Fibroblast of skin of left biceps (primary cell): Measurements from ENCODE around the gene UPF2.
"Not testable (repeated sequence)": the region's sequence is repeated elsewhere in the genome, so short reads cannot be mapped to it uniquely, and the experiment has no call there.

Experiments used
- DNase-seq, 2 experiments: peaks; one replicate each; pipeline ENCODE4 v3.0.0-alpha.2; 2013; ENCODE audit warnings: low read depth in 2 of 2

UPF2 gene, protein sequence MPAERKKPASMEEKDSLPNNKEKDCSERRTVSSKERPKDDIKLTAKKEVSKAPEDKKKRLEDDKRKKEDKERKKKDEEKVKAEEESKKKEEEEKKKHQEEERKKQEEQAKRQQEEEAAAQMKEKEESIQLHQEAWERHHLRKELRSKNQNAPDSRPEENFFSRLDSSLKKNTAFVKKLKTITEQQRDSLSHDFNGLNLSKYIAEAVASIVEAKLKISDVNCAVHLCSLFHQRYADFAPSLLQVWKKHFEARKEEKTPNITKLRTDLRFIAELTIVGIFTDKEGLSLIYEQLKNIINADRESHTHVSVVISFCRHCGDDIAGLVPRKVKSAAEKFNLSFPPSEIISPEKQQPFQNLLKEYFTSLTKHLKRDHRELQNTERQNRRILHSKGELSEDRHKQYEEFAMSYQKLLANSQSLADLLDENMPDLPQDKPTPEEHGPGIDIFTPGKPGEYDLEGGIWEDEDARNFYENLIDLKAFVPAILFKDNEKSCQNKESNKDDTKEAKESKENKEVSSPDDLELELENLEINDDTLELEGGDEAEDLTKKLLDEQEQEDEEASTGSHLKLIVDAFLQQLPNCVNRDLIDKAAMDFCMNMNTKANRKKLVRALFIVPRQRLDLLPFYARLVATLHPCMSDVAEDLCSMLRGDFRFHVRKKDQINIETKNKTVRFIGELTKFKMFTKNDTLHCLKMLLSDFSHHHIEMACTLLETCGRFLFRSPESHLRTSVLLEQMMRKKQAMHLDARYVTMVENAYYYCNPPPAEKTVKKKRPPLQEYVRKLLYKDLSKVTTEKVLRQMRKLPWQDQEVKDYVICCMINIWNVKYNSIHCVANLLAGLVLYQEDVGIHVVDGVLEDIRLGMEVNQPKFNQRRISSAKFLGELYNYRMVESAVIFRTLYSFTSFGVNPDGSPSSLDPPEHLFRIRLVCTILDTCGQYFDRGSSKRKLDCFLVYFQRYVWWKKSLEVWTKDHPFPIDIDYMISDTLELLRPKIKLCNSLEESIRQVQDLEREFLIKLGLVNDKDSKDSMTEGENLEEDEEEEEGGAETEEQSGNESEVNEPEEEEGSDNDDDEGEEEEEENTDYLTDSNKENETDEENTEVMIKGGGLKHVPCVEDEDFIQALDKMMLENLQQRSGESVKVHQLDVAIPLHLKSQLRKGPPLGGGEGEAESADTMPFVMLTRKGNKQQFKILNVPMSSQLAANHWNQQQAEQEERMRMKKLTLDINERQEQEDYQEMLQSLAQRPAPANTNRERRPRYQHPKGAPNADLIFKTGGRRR

DNA sequence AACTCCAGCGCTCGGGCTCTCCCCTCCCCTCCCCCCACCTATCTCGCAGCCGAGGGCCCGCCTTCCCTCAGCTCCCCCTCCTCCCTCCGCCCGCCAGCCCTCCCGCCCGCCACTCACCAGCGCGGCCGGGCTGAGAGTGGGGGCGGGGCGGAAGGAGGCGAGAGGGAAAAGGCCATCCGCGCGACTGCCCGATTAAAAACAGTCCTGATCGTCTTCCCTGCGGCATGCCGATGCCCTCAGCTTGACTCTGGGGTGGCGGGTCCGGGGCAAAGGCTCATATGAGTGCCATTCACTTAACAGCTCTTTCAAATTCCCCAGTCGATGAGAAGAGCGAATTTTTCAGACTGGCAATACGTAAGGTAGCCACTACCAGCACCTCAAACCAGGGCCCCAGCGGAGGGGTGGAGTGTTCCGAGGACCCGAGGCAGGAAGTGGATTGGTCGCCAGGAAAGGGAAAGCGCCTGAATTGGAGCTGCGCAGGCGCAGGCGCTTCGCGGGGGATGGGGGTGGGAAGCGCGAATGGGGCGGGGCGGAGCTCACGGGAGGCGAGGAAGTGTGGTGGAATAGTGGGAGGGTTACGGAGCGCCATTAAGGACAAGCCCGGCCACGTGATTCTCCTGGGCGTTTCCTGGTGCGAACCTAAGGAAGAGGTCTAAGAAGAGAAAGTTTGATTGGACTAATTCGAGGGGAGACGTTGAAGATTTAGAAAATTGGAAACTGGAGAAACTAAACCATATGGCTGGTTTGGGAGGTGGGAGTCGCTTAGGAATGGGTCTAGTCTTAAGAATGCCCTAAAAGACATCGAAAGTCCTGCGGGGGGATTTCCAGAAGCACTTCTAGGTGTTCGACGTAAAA lies at the start of gene UPF2:
Gene UPF2 (minus strand): TSS at position 13 of the 855 bp plus-strand sequence. CDS start 7,386 bp downstream, outside the sequence.
- peak; percentile 98 for DNase-seq

DNA sequence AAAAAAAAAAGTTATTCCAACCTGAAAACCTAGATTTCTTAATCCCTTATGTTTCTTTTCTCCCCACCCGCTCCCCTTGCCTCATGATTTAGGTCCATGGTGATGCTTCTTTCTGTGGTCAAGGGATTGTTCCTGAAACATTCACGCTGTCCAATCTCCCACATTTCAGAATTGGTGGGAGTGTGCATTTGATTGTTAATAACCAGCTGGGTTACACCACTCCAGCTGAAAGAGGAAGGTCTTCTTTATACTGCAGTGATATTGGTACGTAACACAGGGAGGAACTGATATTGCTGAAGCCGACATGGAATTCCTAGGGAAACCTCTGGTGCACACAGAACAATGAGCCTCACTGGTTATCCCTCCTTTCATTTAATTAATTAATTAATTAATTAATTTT lies 48.8 kb upstream of the UPF2 start:
- no peak for DNase-seq

DNA sequence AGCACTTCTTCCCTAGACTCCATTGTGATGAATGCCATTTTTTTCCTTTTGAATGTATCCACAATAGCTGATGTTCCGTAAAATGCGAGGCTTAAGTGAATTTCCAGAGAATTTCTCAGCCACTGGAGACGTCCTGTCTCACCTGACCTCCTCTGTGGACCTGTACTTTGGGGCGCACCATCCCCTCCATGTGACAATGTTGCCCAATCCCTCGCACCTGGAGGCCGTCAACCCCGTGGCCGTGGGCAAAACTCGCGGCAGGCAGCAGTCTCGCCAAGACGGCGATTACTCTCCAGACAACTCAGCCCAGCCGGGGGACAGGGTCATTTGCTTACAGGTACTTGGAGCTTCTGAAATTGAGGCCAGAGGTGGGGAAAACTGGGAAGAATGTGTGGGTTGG lies 46.3 kb upstream of the UPF2 start:
- DNase-seq = no peak

DNA sequence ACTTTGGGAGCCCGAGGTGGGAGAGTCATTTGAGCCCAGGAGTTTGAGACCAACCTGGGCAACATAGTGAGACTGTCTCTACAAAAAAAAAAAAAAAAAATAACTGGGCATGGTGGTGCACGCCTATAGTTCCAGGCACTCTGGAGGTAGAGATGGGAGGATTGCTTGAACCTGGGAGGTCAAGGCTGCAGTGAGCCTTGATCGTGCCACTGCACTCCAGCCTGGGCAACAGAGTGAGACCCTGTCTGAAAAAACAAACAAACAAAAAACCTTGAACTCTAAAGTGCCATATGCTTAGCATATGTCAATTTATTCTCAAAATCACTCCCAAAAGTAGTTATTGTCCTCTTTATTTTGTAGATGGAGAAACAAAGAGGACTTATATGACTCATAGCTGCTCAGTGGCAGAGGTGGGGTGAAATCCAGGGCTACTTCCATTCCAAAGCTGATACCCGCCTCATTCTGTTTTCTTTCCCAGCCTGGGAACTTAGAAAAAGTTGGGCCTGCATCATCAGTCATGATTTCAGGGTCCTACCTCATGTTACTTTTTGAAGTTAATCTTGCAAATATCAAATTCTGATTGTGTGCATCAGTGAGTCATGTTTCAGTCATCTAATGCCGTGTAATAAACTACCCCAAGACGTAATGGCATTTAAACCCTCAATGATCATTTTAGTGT lies 39.4 kb upstream of the UPF2 start:
- DNase-seq = peak in 1 of 2 experiments; percentile 8

DNA sequence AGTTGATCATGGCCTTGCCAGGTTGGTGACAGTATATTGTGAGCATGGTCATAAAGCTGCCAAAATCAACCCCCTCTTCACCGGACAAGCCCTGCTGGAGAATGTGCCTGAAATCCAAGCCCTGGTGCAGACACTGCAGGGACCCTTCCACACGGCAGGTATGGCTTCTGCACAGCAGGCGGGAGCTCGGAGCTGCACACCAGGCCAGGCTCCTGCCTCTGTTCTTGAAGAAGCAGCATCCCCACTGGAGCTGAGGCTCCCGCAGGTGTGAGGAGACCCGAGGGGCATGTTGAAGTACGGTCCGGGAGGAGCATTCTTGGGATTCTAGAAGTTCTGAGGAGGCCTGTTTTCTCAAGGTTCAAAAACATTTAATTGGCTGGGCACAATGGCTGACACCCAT lies 38.9 kb upstream of the UPF2 start:
- no peak for DNase-seq

DNA sequence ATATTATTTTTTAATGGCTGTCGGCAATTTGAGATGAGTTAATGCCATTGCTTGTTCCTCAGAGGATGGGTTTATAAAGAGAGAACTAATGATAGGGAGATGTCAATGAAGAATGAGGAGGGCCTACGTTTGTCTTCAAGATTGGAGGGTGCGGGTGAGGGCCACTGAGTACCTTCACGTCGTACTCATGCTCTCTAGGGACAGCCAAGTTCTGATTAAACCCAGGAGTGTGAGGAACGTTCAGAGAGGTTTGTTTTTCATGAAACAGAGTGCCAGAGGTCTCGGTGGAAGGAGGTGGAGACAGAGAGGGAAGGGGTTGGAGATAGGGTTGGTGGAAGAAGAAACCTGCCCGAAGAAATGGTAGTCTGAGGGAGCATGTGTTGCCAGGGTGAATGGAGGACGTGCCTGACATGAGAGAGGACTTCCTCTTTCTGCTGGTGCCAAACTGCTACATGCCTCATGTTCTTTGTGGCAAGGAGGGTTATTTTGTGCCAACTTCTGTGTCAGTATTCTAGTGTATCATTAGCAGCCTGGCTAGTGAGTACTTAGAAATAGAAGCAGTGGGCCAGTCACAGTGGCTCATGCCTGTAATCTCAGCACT lies 35.1 kb upstream of the UPF2 start:
- DNase-seq = no peak

DNA sequence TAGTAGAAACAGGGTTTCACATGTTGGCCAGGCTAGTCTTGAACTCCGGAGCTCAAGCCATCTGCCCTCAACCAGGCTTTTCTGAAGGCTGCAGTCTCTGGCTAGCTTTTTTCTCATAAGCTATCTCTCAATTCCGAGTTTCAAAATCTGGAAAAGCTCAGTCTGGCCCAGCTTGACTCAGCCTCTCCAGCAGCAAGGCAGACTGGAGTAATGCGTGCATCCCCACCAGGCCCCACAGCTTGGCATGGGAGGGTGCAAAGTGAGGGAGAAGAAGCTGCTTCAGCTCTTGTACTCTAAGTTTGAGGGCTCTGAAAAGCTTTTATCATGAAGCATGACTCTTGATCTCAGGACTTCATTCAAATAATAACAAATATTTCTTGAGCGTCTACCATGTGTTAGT lies 30.9 kb upstream of the UPF2 start:
- DNase-seq = no peak

DNA sequence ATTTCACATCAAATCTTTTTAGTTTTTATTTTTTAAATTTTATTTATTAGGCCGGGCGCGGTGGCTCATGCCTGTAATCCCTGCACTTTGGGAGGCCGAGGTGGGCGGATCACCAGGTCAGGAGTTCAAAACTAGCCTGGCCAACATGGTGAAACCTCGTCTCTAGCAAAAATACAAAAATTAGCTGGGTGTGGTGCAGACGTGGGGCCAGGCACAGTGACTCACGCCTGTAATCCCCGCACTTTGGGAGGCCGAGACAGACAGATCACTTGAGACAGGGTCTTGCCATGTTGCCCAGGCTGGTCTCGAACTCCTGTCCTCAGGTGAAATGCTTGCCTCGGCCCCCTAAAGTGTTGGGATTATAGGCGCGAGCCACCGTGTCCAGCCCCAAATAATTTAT lies 28.8 kb upstream of the UPF2 start:
- DNase-seq = not testable (repeated sequence)

DNA sequence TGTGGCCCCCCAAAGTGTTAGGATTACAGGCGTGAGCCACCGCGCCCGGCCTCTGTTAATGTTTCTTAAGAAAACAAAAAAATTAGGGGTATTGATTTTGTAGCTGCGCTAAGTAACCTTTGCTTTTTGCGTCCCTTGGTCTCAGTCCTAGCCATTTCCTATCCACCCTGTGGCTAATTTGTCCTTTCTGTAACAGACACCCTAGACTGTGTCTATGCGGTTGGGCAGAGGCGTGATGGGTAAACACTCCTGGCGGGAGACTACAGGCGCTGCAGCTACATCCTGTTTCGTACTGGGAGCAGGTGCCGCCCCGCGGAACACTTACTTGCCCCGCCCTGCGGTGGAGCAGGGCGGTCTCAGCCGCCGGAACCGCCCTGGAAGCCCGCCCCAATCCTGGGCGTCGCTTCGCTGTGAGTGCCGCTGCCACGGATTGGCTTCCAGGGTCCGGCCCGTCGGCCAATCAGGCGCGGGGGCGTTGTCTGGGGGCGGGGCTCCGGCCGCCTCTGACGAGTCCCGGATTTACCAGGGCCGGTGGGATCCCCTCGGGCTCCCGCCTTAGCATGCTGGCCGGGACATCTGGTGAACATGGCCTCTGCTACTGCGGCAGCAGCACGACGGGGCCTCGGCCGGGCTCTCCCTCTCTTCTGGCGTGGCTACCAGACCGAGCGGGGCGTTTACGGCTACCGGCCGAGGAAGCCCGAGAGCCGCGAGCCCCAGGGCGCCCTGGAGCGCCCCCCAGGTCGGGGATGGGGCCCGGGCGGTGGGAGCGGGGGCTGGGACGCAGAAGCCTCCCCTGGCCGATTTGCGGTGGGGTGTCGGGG lies 26.1 kb upstream of the UPF2 start, which contains the start of gene DHTKD1:
Gene DHTKD1 (plus strand): TSS at position 506 of the 821 bp plus-strand sequence. CDS start 80 bp downstream, at position 586.
- DNase-seq = peak; percentile 92 to 93

DNA sequence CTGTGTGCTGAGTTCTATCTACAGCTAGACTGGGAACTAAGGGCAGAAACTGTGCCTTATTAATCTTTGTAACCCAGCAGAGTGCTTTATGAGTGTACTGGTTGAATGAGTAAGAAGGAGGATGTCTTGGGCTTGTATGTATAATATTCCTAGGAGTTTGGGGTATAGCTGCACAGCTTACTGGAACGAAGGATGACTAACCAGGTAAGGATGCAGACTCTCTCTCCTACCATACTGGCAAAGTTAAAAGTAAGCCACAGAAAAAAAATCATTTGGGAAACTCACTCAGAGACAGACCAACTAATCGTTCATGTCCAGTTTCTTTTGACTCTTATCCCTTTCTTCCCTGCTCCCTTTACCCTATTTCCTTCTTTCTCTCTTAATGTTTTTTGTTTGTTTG lies 24.7 kb upstream of the UPF2 start:
- DNase-seq = peak in 1 of 2 experiments; percentile 38

DNA sequence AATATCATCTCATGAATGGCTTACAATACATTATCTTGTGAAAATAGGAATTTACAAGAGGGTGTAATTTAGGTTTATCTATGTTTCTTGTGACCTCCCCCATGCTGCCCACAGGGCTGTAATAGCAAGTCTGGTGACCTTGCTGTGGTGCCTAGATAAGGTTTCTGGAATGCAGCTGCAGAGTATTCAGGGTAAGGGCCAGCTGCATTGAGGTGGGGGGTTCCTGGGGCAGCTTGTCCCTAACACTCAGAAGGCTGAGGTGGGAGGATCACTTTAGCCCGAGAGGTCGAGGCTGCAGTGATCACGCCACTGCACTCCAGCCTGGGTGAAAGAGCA lies 20.8 kb upstream of the UPF2 start:
- DNase-seq = no peak

DNA sequence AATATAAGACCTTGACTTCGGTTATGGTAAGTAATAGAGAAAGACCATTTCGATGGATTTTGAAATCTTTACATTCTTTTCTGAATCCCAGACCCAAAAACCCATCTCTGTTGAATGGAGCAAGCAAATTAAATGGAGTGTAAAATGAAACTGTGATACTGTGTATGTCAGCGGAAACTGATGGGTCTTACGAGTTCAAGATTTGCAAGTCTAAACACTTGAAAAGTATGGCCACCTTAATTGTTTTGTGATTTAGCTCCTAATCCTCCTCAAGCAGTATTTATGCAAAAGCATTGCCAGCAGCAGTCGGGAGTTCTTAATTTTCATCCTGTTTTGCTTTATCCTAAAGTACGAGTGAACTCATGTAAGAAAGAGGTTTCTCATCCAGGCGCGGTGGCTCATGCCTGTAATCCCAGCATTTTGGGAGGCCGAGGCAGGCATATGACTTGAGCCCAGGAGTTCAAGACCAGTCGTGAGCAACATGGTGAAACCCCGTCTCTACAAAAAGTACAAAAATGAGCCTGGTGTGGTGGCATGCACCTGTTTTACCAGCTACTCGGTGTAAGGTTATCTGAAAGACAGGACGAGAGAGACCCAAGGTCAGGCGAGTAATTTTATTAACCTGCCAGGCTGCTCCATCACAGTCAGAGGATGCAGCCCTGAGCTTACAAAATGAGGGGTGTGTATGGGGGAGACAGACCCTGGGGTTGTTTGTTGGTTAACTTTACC lies 20.3 kb upstream of the UPF2 start:
- no peak for DNase-seq

DNA sequence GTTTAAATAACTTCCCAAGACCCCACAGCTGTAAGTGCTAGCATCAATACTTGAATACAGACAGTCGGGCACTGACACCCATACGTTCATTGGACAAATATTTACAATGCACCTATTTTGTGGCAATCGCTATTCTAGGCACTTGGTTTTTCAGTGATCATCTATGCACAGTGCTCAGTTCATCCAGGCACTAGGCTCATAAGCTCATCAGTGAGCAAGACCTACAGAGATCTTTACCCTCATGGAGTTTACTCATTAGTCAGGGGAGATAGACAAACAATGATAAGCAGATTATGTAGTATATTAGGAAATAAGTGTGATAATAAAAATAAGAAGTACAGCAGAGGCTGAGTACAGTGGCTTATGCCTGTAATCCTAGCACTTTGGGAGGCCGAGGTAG lies 18.5 kb upstream of the UPF2 start:
- DNase-seq = no peak

DNA sequence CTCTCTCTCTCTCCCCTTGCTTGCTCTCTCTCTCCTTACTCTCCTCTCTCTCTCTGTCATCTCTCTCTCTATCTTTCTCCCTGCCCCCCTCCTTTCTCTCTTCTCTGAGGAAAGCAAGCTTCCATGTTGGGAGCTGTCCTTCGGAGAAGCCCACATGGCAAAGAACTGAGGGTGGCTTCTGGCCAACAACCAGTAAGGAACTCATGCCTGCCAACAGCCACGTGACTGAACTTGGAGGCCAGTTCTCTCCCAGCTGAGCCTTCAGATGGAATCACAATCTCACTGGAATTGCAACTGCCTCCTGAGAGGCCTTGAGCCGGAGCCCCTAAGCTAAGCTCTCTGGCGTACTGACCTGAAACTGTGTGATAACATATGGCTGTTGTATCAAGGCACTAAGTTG lies 14.1 kb upstream of the UPF2 start:
- DNase-seq = no peak

DNA sequence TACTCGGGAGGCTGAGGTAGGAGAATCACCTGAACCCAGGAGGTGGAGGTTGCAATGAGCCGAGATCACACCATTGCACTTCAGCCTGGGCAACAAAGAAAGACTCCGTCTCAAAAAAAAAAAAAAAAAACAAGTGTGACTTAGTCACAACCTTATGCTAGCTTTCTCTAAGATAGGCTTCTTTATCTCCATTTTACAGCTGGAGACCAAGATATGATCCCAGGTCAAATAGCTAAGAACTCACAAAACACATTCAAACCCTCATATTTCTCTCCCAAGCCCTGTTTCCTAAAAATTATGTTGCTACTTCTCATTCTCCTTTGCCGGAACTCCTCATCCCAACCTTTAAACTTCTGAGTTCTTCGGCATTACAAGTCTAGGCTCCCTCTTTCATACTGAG lies 13.1 kb upstream of the UPF2 start:
- DNase-seq = no peak

DNA sequence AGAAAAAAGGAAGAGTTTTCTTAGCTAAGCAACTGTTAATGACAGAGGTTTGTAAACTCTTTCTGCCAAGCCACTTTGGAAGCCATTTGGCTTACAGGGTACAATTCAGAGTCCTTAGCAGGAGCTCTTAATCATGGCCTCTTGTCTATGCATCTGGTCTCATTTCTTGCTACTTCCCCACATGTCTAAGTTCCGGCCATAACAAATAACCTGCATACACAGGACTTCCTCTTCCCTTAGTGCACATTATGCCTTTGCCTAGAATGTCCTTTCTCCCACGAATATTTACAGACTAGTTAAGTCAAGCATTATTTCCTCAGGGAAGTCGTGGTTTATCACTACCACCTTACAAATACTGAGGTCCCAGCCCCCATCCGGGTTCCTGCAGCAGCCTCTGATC lies 8.6 kb upstream of the UPF2 start:
- DNase-seq = no peak

DNA sequence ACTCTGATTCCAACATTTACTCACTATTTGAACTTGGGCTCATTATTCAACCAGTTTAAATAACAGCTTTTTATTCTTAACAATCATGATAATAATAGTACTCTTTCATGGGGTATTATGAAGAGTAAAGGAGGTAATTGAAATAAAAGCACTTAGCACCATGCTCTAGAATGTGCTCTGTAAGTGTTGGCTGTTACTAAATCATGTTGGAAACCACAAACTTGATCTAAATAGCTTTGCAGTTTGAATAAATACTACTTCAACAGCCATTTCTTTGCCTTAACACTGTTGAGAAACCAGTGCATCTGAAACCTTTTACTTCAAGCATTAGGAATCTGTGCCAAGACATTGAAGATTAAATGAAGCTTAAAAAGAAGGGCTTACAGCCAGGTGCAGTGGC lies 7.9 kb upstream of the UPF2 start:
- DNase-seq = no peak

DNA sequence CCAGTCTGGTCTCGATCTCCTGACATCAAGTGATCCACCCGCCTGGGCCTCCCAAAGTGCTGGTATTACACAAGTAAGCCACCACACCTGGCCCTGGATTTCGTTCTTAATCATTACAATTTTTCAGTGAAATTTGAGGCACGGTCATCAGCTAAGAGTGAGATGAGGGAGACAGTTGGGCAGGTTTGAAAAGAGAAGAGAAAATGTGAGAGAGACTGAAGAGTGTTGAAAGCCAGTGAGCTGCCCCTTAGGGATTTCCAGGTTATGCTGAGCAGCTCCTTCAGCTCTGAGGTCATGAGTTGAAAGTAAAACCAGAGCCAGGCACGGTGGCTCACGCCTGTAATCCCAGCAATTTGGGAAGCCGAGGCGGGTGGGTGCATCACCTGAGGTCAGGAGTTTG lies 5.9 kb upstream of the UPF2 start:
- DNase-seq = no peak

DNA sequence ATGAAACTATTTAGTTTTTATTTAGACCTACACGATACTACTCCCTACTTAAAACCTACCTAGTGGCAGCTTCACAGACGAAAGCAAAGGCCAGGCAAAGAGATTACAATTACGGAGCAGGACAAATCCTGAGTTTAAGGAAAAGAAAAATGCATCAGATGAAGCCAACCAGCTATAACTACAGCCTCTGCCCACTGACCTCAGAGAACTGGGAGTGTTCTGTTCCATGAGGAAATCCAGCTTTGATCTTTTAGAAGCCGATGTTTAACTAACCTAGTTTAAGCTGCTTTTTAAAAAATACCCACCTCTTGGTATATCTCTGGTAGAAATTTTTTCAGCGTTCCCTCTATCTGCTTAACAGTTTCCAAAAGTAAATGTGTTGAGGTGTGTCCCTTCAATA lies 3.0 kb upstream of the UPF2 start:
- no peak for DNase-seq
